KMS-11 (cell line): Measurements from ENCODE around the gene ZFAND2A.

Experiments
- H2AFZ ChIP-seq: fragments of 200-600 bp; sonication (generic); 2 replicates; pipeline ENCODE4 v1.6.1; 2016; ENCODE audit warnings: antibody characterized with exemption, mixed run types, low read depth
- H3K27ac ChIP-seq: fragments of 200-600 bp; sonication (generic); 2 replicates; pipeline ENCODE4 v1.6.1; 2016; ENCODE audit warnings: mild to moderate bottlenecking, mixed run types
- H3K27me3 ChIP-seq: fragments of 200-600 bp; sonication (generic); 2 replicates; pipeline ENCODE4 v1.6.1; 2017; ENCODE audit warnings: mild to moderate bottlenecking, low read depth, mixed run types, moderate library complexity; ENCODE audit not compliant: insufficient read depth
- H3K36me3 ChIP-seq: fragments of 200-600 bp; sonication (generic); 2 replicates; pipeline ENCODE4 v1.6.1; 2017; ENCODE audit warnings: mild to moderate bottlenecking, mixed run types; ENCODE audit not compliant: insufficient read depth
- H3K4me1 ChIP-seq: fragments of 200-600 bp; sonication (generic); 2 replicates; pipeline ENCODE4 v1.6.1; 2016; ENCODE audit warnings: mild to moderate bottlenecking, low read depth, mixed run types; ENCODE audit not compliant: poor library complexity, severe bottlenecking
- H3K4me2 ChIP-seq: fragments of 200-600 bp; sonication (generic); 2 replicates; pipeline ENCODE4 v1.7.0; 2016; ENCODE audit warnings: mild to moderate bottlenecking, mixed run types
- H3K4me3 ChIP-seq: fragments of 200-600 bp; sonication (generic); IDR thresholded peaks from 2 replicates; pipeline ENCODE4 v1.6.1; 2017; ENCODE audit warnings: low read depth, low read length, mixed read lengths; ENCODE audit not compliant: insufficient read depth
- H3K79me2 ChIP-seq: fragments of 200-600 bp; sonication (generic); 2 replicates; pipeline ENCODE4 v1.6.1; 2016; ENCODE audit warnings: low read depth, mixed run types; ENCODE audit not compliant: insufficient read depth
- H3K9ac ChIP-seq: fragments of 200-600 bp; sonication (generic); 2 replicates; pipeline ENCODE4 v1.6.1; 2016; ENCODE audit warnings: mild to moderate bottlenecking, mixed run types
- H4K20me1 ChIP-seq: fragments of 200-600 bp; sonication (generic); 2 replicates; pipeline ENCODE4 v1.6.1; 2016; ENCODE audit warnings: mild to moderate bottlenecking, mixed run types; ENCODE audit not compliant: insufficient read depth
- TF ChIP-seq, protein P1 (sequence below): fragments of 200-600 bp; sonication (generic); conservative IDR thresholded peaks from 2 replicates; pipeline ENCODE4 v1.6.1; 2017; ENCODE audit warnings: low read depth, mild to moderate bottlenecking, antibody characterized with exemption, low read length, moderate library complexity, mixed read lengths

Gene ZFAND2A

GRCh38 chr7:1108264-1108920 is 51.6 kb downstream of the ZFAND2A start:
- Histone ChIP-seq H3K27ac (no peak overlapping the region), H3K79me2 (no peaks in the 10 kb centered on the region), H3K4me3 (no peak overlapping the region), H3K4me2 (no peak overlapping the region), H4K20me1 (no peaks in the 10 kb centered on the region), H3K36me3 (no peaks in the 10 kb centered on the region), H3K27me3 (no peaks in the 10 kb centered on the region), H3K9ac (no peak overlapping the region), H3K4me1 (no peaks in the 10 kb centered on the region), H2AFZ (no peak overlapping the region)
- TF ChIP-seq, protein P1, sequence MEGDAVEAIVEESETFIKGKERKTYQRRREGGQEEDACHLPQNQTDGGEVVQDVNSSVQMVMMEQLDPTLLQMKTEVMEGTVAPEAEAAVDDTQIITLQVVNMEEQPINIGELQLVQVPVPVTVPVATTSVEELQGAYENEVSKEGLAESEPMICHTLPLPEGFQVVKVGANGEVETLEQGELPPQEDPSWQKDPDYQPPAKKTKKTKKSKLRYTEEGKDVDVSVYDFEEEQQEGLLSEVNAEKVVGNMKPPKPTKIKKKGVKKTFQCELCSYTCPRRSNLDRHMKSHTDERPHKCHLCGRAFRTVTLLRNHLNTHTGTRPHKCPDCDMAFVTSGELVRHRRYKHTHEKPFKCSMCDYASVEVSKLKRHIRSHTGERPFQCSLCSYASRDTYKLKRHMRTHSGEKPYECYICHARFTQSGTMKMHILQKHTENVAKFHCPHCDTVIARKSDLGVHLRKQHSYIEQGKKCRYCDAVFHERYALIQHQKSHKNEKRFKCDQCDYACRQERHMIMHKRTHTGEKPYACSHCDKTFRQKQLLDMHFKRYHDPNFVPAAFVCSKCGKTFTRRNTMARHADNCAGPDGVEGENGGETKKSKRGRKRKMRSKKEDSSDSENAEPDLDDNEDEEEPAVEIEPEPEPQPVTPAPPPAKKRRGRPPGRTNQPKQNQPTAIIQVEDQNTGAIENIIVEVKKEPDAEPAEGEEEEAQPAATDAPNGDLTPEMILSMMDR: no peak

GRCh38 chr7:1106793-1107421 is 53.1 kb downstream of the ZFAND2A start:
- H3K79me2 ChIP-seq: no peaks in the 10 kb centered on the region
- no peaks in the 10 kb centered on the region for H3K27me3 ChIP-seq
- TF ChIP-seq, protein P1: no peak
- H3K4me2 ChIP-seq: no peak overlapping the region
- H2AFZ ChIP-seq: no peak overlapping the region
- H3K9ac ChIP-seq: no peak overlapping the region
- H3K36me3 ChIP-seq: no peaks in the 10 kb centered on the region
- H3K4me1 ChIP-seq: no peaks in the 10 kb centered on the region
- no peak overlapping the region for H3K27ac ChIP-seq
- no peak overlapping the region for H3K4me3 ChIP-seq
- no peaks in the 10 kb centered on the region for H4K20me1 ChIP-seq

- TF ChIP-seq, protein P1: no peak
- Histone ChIP-seq H2AFZ (no peak overlapping the region), H3K4me3 (no peak overlapping the region), H3K4me2 (no peak overlapping the region), H3K4me1 (no peaks in the 10 kb centered on the region), H4K20me1 (no peaks in the 10 kb centered on the region), H3K27ac (no peak overlapping the region), H3K36me3 (no peaks in the 10 kb centered on the region), H3K9ac (no peak overlapping the region), H3K79me2 (no peaks in the 10 kb centered on the region), H3K27me3 (no peaks in the 10 kb centered on the region)
These were observed 53.8 kb downstream of the ZFAND2A start for GRCh38 chr7:1106063-1106792.

DNA sequence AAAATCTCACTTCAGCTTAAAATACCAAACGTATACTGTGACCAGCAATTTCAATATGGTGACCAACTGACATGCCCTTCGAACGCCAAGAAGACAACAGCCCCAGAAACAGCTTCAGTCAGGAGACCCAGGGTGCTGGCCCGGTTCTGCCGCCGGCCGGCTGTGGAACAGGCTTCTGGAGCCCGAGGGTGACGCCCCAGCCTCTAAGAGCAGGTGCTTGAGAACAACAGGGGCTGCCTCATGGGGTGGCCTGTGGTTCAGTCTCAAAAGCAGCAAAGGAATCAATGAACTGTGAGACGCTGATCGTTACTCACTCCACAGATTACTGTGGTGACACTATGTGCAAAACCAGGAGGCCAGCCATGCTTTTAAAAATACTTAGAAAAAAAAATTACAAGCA is 54.8 kb downstream of the ZFAND2A start:
- no peak overlapping the region for H2AFZ ChIP-seq
- no peaks in the 10 kb centered on the region for H3K4me1 ChIP-seq

More for the DNA sequence above, 54.8 kb downstream of the ZFAND2A start:
- Histone ChIP-seq H3K27ac (no peak overlapping the region), H3K36me3 (no peaks in the 10 kb centered on the region), H3K27me3 (no peaks in the 10 kb centered on the region), H3K4me3 (no peak overlapping the region), H4K20me1 (no peaks in the 10 kb centered on the region), H3K9ac (no peak overlapping the region), H3K4me2 (no peak overlapping the region), H3K79me2 (no peaks in the 10 kb centered on the region)
- TF ChIP-seq, protein P1: no peak
